NCI-H446 treated with DMSO at 0.1 percent for 48 hours (cell line): ENCODE data around the gene PTGDS.
"Not testable (repeated sequence)": the region's sequence is repeated elsewhere in the genome, so short reads cannot be mapped to it uniquely, and the experiment has no call there.

Source experiments
- DNase-seq: peaks from one replicate; lab custom pipeline; 2025; lab: John Stamatoyannopoulos, UW

Gene PTGDS

GRCh38 chr9:136991993-136992818 is 14.9 kb downstream of the PTGDS start, which contains the start of gene PAXX:
PAXX (plus strand) TSS chr9:136992422; CDS start chr9:136992444, 22 bp downstream.
- peak; percentile 38 for DNase-seq

- DNase-seq = no peak
Observed at GRCh38 chr9:136992819-136993369, 15.6 kb downstream of the PTGDS start.

GRCh38 chr9:136994180-136994887 is 17.0 kb downstream of the PTGDS start:
- DNase-seq = no peak

- DNase-seq = no peak
Observed at GRCh38 chr9:136994888-136995230, 17.6 kb downstream of the PTGDS start.

GRCh38 chr9:136995362-136995761 is 18.1 kb downstream of the PTGDS start:
- no peak for DNase-seq

GRCh38 chr9:136995772-136996311 is 18.5 kb downstream of the PTGDS start:
- no peak for DNase-seq

- no peak for DNase-seq
Observed at GRCh38 chr9:136996361-136997292, 19.3 kb downstream of the PTGDS start, which contains the start of gene CLIC3. CLIC3 (minus strand) TSS chr9:136996568; CDS start chr9:136996543, 25 bp downstream.

- no peak for DNase-seq
Observed at GRCh38 chr9:136997371-136997770, 20.1 kb downstream of the PTGDS start.

GRCh38 chr9:136997830-136998234 is 20.5 kb downstream of the PTGDS start:
- no peak for DNase-seq

- DNase-seq = no peak
Observed at GRCh38 chr9:137000177-137000930, 23.1 kb downstream of the PTGDS start.

- no peak for DNase-seq
Observed at GRCh38 chr9:137001857-137002645, 24.7 kb downstream of the PTGDS start.

- DNase-seq = no peak
Observed at GRCh38 chr9:137002646-137003041, 25.3 kb downstream of the PTGDS start.

- DNase-seq = not testable (repeated sequence)
Observed at GRCh38 chr9:137004285-137004684, 27.0 kb downstream of the PTGDS start.

- DNase-seq = no peak
Observed at GRCh38 chr9:137006116-137007003, 29.1 kb downstream of the PTGDS start.

- no peak for DNase-seq
Observed at GRCh38 chr9:137007108-137007815, 30.0 kb downstream of the PTGDS start.

GRCh38 chr9:137007816-137008270 is 30.5 kb downstream of the PTGDS start:
- no peak for DNase-seq

- DNase-seq = no peak
Observed at GRCh38 chr9:137008312-137008711, 31.0 kb downstream of the PTGDS start.

- DNase-seq = no peak
Observed at GRCh38 chr9:137009217-137009616, 31.9 kb downstream of the PTGDS start.
